Measurements from ENCODE around the gene BUB1.

- TF ChIP-seq EZH2 (IDR thresholded peaks at IDR 0.05; ENCODE audit: low read depth, low read length, severe bottlenecking) (no peak), CHD2 (IDR thresholded peaks at IDR 0.05; ENCODE audit: low read length) (no peak), CTCF (IDR thresholded peaks at IDR 0.05; ENCODE audit: control extremely low read depth in 1 of 3, insufficient read depth in 1 of 3, low read depth in 1 of 3, low read length in 3 of 3) (no peak), NANOG (IDR thresholded peaks at IDR 0.05; ENCODE audit: insufficient read depth, low read depth, low read length, poor library complexity, severe bottlenecking) (no peak), FOSL1 (IDR thresholded peaks at IDR 0.05; ENCODE audit: insufficient read depth, low read depth, low read length) (no peak), POLR2AphosphoS5 (IDR thresholded peaks at IDR 0.05; ENCODE audit: low read depth, low read length) (no peak), TEAD4 (IDR thresholded peaks at IDR 0.05; ENCODE audit: low read depth, low read length) (no peak), MAFK (IDR thresholded peaks at IDR 0.05; ENCODE audit: low read depth, low read length) (no peak), POLR2A (IDR thresholded peaks at IDR 0.05; ENCODE audit: control extremely low read depth in 1 of 2, low read depth in 2 of 2, low read length in 2 of 2) (no peak), EGR1 (IDR thresholded peaks at IDR 0.05; ENCODE audit: borderline replicate concordance, low read depth, low read length) (no peak), RAD21 (IDR thresholded peaks at IDR 0.05 in 1 of 2, conservative IDR thresholded peaks at IDR 0.05 in 1 of 2; ENCODE audit: low read depth in 2 of 2, low read length in 2 of 2) (no peak), ATF3 (IDR thresholded peaks at IDR 0.05; ENCODE audit: insufficient read depth, low read depth, low read length) (no peak)
These were observed 48.4 kb upstream of the BUB1 start for GRCh38 chr2:110726285-110726684.
